Caco-2 (cell line): ENCODE results near the gene OTOGL. TPM values are rescaled to one million over a fixed set of nuclear protein-coding genes. Genes with fewer than 3 reads are reported as not detected.

Experiments
- BruUV-seq: library from RNA; stranded (reverse); fragments of 400-500 nt; replicated peaks from 2 replicates; lab custom pipeline; 2021; lab: Mats Ljungman, UMichigan
- CTCF ChIA-PET: fragments of 300-600 bp; sonication (Branson Sonifier 250); formaldehyde crosslinking; loops from one replicate; lab custom pipeline; 2022; ENCODE audit warnings: antibody characterized with exemption; lab: Charles Lee
- POLR2A ChIA-PET: fragments of 300-600 bp; sonication (Branson Sonifier 250); formaldehyde crosslinking; loops from one replicate; lab custom pipeline; 2022; ENCODE audit warnings: antibody characterized with exemption; lab: Charles Lee
- DNase-seq, 2 experiments: peaks; one replicate each; pipeline versions ENCODE4 v3.0.0 to v3.0.0-alpha.2; 2020 to 2022
- H3K27me3 ChIP-seq: replicated peaks from 2 replicates; pipeline ENCODE4 v1.6.0; 2011; ENCODE audit warnings: low read length; ENCODE audit not compliant: control insufficient read depth, insufficient read depth
- H3K36me3 ChIP-seq: 2 replicates; pipeline ENCODE4 v1.5.1; 2011; ENCODE audit warnings: low read length; ENCODE audit not compliant: control insufficient read depth, insufficient read depth
- H3K4me1 ChIP-seq: fragments of 250-450 bp; sonication (Bioruptor Pico); 2 replicates; pipeline ENCODE4 v1.5.1; 2020; ENCODE audit warnings: mild to moderate bottlenecking
- H3K4me3 ChIP-seq: 2 replicates; pipeline ENCODE4 v1.5.1; 2011; ENCODE audit warnings: low read depth, mild to moderate bottlenecking, control low read depth, low read length
- H3K9me3 ChIP-seq: fragments of 250-450 bp; sonication (Bioruptor Pico); 2 replicates; pipeline ENCODE4 v1.5.1; 2020; ENCODE audit warnings: mild to moderate bottlenecking, moderate library complexity
- H3K27ac Mint-ChIP-seq: one replicate; pipeline ENCODE4 v1.8.0; 2022; ENCODE audit warnings: mixed read lengths; ENCODE audit not compliant: unreplicated experiment
- H3K27me3 Mint-ChIP-seq: one replicate; pipeline ENCODE4 v1.8.0; 2022; ENCODE audit warnings: mixed read lengths; ENCODE audit not compliant: insufficient read depth, unreplicated experiment
- H3K36me3 Mint-ChIP-seq: one replicate; pipeline ENCODE4 v1.8.0; 2022; ENCODE audit warnings: mild to moderate bottlenecking, mixed read lengths; ENCODE audit not compliant: insufficient read depth, unreplicated experiment
- H3K4me1 Mint-ChIP-seq: one replicate; pipeline ENCODE4 v1.8.0; 2022; ENCODE audit warnings: low read depth, mixed read lengths; ENCODE audit not compliant: unreplicated experiment
- H3K4me3 Mint-ChIP-seq: one replicate; pipeline ENCODE4 v1.8.0; 2022; ENCODE audit warnings: mild to moderate bottlenecking, moderate library complexity, mixed read lengths; ENCODE audit not compliant: unreplicated experiment
- H3K9me3 Mint-ChIP-seq: one replicate; pipeline ENCODE4 v1.8.0; 2022; ENCODE audit warnings: mixed read lengths; ENCODE audit not compliant: unreplicated experiment
- intact Hi-C: fragments of 100-400 bp; cut with micrococcal nuclease; formaldehyde crosslinking; loops from one replicate; pipeline ENCODE4 v1.10.0; 2022; ENCODE audit not compliant: unreplicated experiment
- total RNA-seq: library from RNA; stranded (reverse); gene quantifications from 2 replicates; pipeline ENCODE4 v1.2.3, GENCODE V29; 2022
- TF ChIP-seq, protein P1 (sequence below), 2 experiments: fragments of 200-600 bp in 1 of 2; IDR thresholded peaks; 1 replicate in 1 of 2; 2 replicates in 1 of 2; pipeline versions ENCODE4 v1.5.1 to v1.8.0; 2011 to 2022; ENCODE audit warnings: antibody characterized with exemption in 1 of 2, control low read depth in 1 of 2, inconsistent platforms in 1 of 2, low read depth in 1 of 2, low read length in 1 of 2, mild to moderate bottlenecking in 1 of 2, moderate library complexity in 1 of 2; ENCODE audit not compliant: insufficient read depth in 1 of 2, severe bottlenecking in 1 of 2, unreplicated experiment in 1 of 2

OTOGL gene
- total RNA-seq, 1 experiment from 2014 or later, result 0.39 TPM

- H3K27me3 Mint-ChIP-seq, result no peaks in the 10 kb centered on the region
- H3K4me1 Mint-ChIP-seq, result no peaks in the 10 kb centered on the region
- CTCF ChIA-PET, result no interaction called here
- no peaks in the 10 kb centered on the region for H3K27me3 ChIP-seq
- intact Hi-C loops, result no loop called here
- TF ChIP-seq, protein P1, sequence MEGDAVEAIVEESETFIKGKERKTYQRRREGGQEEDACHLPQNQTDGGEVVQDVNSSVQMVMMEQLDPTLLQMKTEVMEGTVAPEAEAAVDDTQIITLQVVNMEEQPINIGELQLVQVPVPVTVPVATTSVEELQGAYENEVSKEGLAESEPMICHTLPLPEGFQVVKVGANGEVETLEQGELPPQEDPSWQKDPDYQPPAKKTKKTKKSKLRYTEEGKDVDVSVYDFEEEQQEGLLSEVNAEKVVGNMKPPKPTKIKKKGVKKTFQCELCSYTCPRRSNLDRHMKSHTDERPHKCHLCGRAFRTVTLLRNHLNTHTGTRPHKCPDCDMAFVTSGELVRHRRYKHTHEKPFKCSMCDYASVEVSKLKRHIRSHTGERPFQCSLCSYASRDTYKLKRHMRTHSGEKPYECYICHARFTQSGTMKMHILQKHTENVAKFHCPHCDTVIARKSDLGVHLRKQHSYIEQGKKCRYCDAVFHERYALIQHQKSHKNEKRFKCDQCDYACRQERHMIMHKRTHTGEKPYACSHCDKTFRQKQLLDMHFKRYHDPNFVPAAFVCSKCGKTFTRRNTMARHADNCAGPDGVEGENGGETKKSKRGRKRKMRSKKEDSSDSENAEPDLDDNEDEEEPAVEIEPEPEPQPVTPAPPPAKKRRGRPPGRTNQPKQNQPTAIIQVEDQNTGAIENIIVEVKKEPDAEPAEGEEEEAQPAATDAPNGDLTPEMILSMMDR (IDR thresholded peaks at IDR 0.05; ENCODE audit: insufficient read depth in 1 of 2, low read depth in 1 of 2, low read length in 1 of 2, severe bottlenecking in 1 of 2, unreplicated experiment in 1 of 2), result no peak
- no peak overlapping the region for H3K27ac Mint-ChIP-seq
- no peaks in the 10 kb centered on the region for H3K9me3 ChIP-seq
- H3K4me1 ChIP-seq, result no peaks in the 10 kb centered on the region
- no peaks in the 10 kb centered on the region for H3K9me3 Mint-ChIP-seq
- H3K36me3 Mint-ChIP-seq, result no peaks in the 10 kb centered on the region
- no peak overlapping the region for H3K4me3 Mint-ChIP-seq
- no peaks in the 10 kb centered on the region for H3K36me3 ChIP-seq
- BruUV-seq, result no TSS peak
- DNase-seq, result no peak
- no peak overlapping the region for H3K4me3 ChIP-seq
- POLR2A ChIA-PET, result no interaction called here
These were observed 130.7 kb downstream of the OTOGL start for GRCh38 chr12:80230068-80230467.

- Histone ChIP-seq H3K27me3 (no peaks in the 10 kb centered on the region), H3K4me3 (no peak overlapping the region), H3K9me3 (no peaks in the 10 kb centered on the region), H3K4me1 (no peaks in the 10 kb centered on the region), H3K36me3 (no peaks in the 10 kb centered on the region)
- ChIA-PET POLR2A (no interaction called here), CTCF (no interaction called here)
- no peaks in the 10 kb centered on the region for H3K27me3 Mint-ChIP-seq
- no peak overlapping the region for H3K27ac Mint-ChIP-seq
- H3K36me3 Mint-ChIP-seq, result no peaks in the 10 kb centered on the region
- no peak overlapping the region for H3K4me3 Mint-ChIP-seq
- BruUV-seq, result no TSS peak
- no peak for DNase-seq
- no peaks in the 10 kb centered on the region for H3K9me3 Mint-ChIP-seq
- TF ChIP-seq, protein P1 (IDR thresholded peaks at IDR 0.05; ENCODE audit: insufficient read depth in 1 of 2, low read depth in 1 of 2, low read length in 1 of 2, severe bottlenecking in 1 of 2, unreplicated experiment in 1 of 2), result no peak
- H3K4me1 Mint-ChIP-seq, result no peaks in the 10 kb centered on the region
- intact Hi-C loops, result no loop called here
These were observed 133.5 kb downstream of the OTOGL start for GRCh38 chr12:80232837-80233236.

DNA sequence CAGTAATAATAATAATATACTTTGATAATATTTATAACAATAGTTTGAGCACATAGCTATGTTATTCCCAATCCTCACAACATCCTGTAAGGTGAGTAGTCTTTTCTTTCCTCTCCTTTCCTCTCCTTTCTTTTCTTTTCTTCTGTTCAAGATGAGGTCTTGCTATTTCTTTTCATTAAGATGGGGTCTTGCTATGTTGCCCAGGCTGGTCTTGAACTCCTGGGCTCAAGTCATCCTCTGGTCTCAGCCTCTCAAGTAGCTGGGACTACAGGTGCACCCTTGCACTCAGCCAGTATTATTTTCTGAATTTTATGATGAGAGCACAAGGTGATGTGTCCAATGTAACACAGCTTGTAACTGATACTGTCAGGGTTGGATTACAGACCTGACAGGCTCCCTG is 134.6 kb downstream of the OTOGL start:
- H3K36me3 Mint-ChIP-seq, result no peaks in the 10 kb centered on the region
- H3K9me3 Mint-ChIP-seq, result no peaks in the 10 kb centered on the region
- no peak overlapping the region for H3K4me3 Mint-ChIP-seq
- ChIA-PET POLR2A (no interaction called here), CTCF (no interaction called here)
- H3K9me3 ChIP-seq, result no peaks in the 10 kb centered on the region
- H3K27me3 ChIP-seq, result no peaks in the 10 kb centered on the region
- no peaks in the 10 kb centered on the region for H3K27me3 Mint-ChIP-seq
- no peak overlapping the region for H3K4me3 ChIP-seq
- no peaks in the 10 kb centered on the region for H3K4me1 Mint-ChIP-seq
- H3K4me1 ChIP-seq, result no peaks in the 10 kb centered on the region
- intact Hi-C loops, result no loop called here
- DNase-seq, result no peak
- H3K27ac Mint-ChIP-seq, result no peak overlapping the region
- no peaks in the 10 kb centered on the region for H3K36me3 ChIP-seq
- BruUV-seq, result no TSS peak
- TF ChIP-seq, protein P1 (IDR thresholded peaks at IDR 0.05; ENCODE audit: insufficient read depth in 1 of 2, low read depth in 1 of 2, low read length in 1 of 2, severe bottlenecking in 1 of 2, unreplicated experiment in 1 of 2), result no peak
